ENCODE results near the gene KDELR3.
"Not testable (repeated sequence)": the region's sequence is repeated elsewhere in the genome, so short reads cannot be mapped to it uniquely, and the experiment has no call there.

KDELR3 gene

DNA sequence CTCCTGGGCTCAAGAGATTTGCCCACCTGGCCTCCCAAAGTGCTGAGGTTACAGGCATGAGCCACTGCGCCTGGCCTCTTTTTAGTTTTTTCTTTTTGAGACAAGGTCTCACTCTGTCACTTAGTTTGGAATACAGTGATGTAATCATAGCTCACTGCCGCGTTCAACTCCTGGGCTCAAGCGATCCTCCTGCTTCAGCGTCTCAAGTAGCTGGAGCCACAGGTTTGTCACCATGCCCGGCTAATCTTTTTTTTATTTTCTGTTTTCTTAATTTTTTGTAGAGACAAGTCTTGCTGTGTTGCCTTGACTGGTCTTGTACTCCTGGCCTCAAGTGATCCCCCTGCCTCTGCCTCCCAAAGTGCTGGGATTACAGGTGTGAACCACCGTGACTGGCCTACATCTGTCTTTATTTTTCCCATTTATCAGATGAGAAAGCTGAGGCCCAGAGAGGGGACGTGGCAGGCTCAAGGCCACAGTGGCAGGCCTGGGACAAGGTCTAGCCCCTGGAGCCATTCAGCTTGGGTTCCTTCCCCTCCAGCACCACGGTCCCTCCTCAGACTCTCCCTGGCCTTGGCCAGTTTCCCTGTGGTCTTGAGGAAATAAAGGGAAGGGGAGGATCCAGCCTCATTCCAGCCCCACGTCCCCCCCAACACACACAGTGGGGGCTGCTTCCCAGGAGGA is 2.8 kb upstream of the KDELR3 start:
- TF ChIP-seq, protein P1, sequence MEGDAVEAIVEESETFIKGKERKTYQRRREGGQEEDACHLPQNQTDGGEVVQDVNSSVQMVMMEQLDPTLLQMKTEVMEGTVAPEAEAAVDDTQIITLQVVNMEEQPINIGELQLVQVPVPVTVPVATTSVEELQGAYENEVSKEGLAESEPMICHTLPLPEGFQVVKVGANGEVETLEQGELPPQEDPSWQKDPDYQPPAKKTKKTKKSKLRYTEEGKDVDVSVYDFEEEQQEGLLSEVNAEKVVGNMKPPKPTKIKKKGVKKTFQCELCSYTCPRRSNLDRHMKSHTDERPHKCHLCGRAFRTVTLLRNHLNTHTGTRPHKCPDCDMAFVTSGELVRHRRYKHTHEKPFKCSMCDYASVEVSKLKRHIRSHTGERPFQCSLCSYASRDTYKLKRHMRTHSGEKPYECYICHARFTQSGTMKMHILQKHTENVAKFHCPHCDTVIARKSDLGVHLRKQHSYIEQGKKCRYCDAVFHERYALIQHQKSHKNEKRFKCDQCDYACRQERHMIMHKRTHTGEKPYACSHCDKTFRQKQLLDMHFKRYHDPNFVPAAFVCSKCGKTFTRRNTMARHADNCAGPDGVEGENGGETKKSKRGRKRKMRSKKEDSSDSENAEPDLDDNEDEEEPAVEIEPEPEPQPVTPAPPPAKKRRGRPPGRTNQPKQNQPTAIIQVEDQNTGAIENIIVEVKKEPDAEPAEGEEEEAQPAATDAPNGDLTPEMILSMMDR (IDR thresholded peaks at IDR 0.05; ENCODE audit: low read depth, low read length) = no peak

GRCh38 chr22:38465673-38466490 is 2.0 kb upstream of the KDELR3 start:
- Histone ChIP-seq H3K4me3 (ENCODE audit: low read depth, low read length) (no peak overlapping the region), H3K36me3 (no peaks in the 10 kb centered on the region), H3K4me1 (no peaks in the 10 kb centered on the region), H3K9me3 (no peaks in the 10 kb centered on the region), H3K27me3 (no peaks in the 10 kb centered on the region)
- DNase-seq = no peak
- TF ChIP-seq, protein P1 (IDR thresholded peaks at IDR 0.05; ENCODE audit: low read depth, low read length) = no peak

More for the DNA sequence above, 2.8 kb upstream of the KDELR3 start:
- Histone ChIP-seq H3K4me3 (ENCODE audit: low read depth, low read length) (no peak overlapping the region), H3K27me3 (peaks cover 5% of the 10 kb centered on the region), H3K36me3 (no peaks in the 10 kb centered on the region), H3K9me3 (no peaks in the 10 kb centered on the region), H3K4me1 (no peaks in the 10 kb centered on the region)
- no peak for DNase-seq

GRCh38 chr22:38467438-38467903 is 425 bp upstream of the KDELR3 start:
- TF ChIP-seq, protein P1 (IDR thresholded peaks at IDR 0.05; ENCODE audit: low read depth, low read length) = no peak
- DNase-seq = no peak
- H3K9me3 ChIP-seq = no peaks in the 10 kb centered on the region
- H3K4me3 ChIP-seq (ENCODE audit: low read depth, low read length) = peak overlapping the region; percentile 28
- H3K27me3 ChIP-seq = no peaks in the 10 kb centered on the region; the same call in 1 of the 2 replicates
- H3K4me1 ChIP-seq = no peaks in the 10 kb centered on the region
- no peaks in the 10 kb centered on the region for H3K36me3 ChIP-seq

- no peaks in the 10 kb centered on the region; the same call in 1 of the 2 replicates for H3K27me3 ChIP-seq
- TF ChIP-seq, protein P1 (IDR thresholded peaks at IDR 0.05; ENCODE audit: low read depth, low read length) = peak; percentile 23; the same call in 1 of the 2 replicates
- H3K9me3 ChIP-seq = no peaks in the 10 kb centered on the region
- H3K4me3 ChIP-seq (ENCODE audit: low read depth, low read length) = peak overlapping the region; percentile 48; the same call in 1 of the 2 replicates
- DNase-seq = no peak
- H3K4me1 ChIP-seq = no peaks in the 10 kb centered on the region
- no peaks in the 10 kb centered on the region for H3K36me3 ChIP-seq
Measured at GRCh38 chr22:38468443-38469305, 778 bp downstream of the KDELR3 start.

- Histone ChIP-seq H3K4me3 (ENCODE audit: low read depth, low read length) (no peak overlapping the region), H3K9me3 (no peaks in the 10 kb centered on the region), H3K4me1 (no peaks in the 10 kb centered on the region), H3K27me3 (no peaks in the 10 kb centered on the region; the same call in 1 of the 2 replicates), H3K36me3 (no peaks in the 10 kb centered on the region)
- TF ChIP-seq, protein P1 (IDR thresholded peaks at IDR 0.05; ENCODE audit: low read depth, low read length) = no peak
- no peak for DNase-seq
Measured at GRCh38 chr22:38469306-38469781, 1.4 kb downstream of the KDELR3 start.

DNA sequence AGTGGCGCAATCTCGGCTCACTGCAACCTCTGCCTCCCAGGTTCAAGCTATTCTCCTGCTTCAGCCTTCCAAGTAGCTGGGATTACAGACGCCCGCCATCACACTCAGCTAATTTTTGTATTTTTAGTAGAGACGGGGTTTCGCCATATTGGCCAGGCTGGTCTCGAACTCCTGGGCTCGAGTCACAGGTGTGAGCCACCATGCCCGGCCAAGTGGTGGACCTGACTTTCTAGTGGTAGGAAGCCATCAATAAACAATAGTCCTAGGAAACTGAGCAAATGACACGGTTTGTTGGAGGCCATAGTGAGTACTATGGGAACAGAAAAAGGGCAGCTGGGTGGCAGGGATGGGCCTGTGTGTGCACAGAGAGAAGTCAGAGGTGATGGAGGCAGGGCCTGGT is 2.3 kb downstream of the KDELR3 start:
- not testable (repeated sequence) for H3K27me3 ChIP-seq; H3K4me3 ChIP-seq (ENCODE audit: low read depth, low read length); H3K9me3 ChIP-seq; H3K4me1 ChIP-seq; DNase-seq; H3K36me3 ChIP-seq

Measured in BE2C (cell line).